Osteoblast (primary cell): ENCODE results near the gene ZKSCAN1. TPM values are rescaled to one million over a fixed set of nuclear protein-coding genes. Genes with fewer than 3 reads are reported as not detected.
A peak's percentile ranks its signal among the peaks of the same experiment; 100 is the strongest.

Experiments
- DNase-seq: peaks from one replicate; pipeline ENCODE4 v3.0.0; 2011; ENCODE audit warnings: low spot score, mixed read lengths; ENCODE audit not compliant: insufficient read length; ENCODE audit errors: missing footprints
- H2AFZ ChIP-seq: 2 replicates; pipeline ENCODE4 v1.6.0; 2011; ENCODE audit warnings: mild to moderate bottlenecking, low read length
- H3K27ac ChIP-seq: 2 replicates; pipeline ENCODE4 v1.5.1; 2011; ENCODE audit warnings: mild to moderate bottlenecking, low read depth, low read length, moderate library complexity
- H3K27me3 ChIP-seq: 2 replicates; pipeline ENCODE4 v1.6.0; 2012; ENCODE audit warnings: mild to moderate bottlenecking, control low read depth, inconsistent platforms, low read length, moderate library complexity; ENCODE audit not compliant: insufficient read depth
- H3K36me3 ChIP-seq: 2 replicates; pipeline ENCODE4 v1.5.1; 2011; ENCODE audit warnings: mild to moderate bottlenecking, low read length, control low read depth, moderate library complexity; ENCODE audit not compliant: insufficient read depth
- H3K4me1 ChIP-seq: 2 replicates; pipeline ENCODE4 v1.5.1; 2011; ENCODE audit warnings: mild to moderate bottlenecking, low read length, control low read depth, moderate library complexity; ENCODE audit not compliant: insufficient read depth
- H3K4me2 ChIP-seq: 2 replicates; pipeline ENCODE4 v1.6.0; 2011; ENCODE audit warnings: mild to moderate bottlenecking, low read length; ENCODE audit not compliant: insufficient read depth
- H3K4me3 ChIP-seq: fragments of 200-600 bp; sonication (generic); 3 replicates; pipeline ENCODE4 v1.5.1; 2012; ENCODE audit warnings: mild to moderate bottlenecking, low read length, inconsistent platforms; ENCODE audit not compliant: insufficient read depth
- H3K79me2 ChIP-seq: 2 replicates; pipeline ENCODE4 v1.6.0; 2012; ENCODE audit warnings: mild to moderate bottlenecking, low read length, control low read depth, inconsistent platforms; ENCODE audit not compliant: insufficient read depth
- H3K9me3 ChIP-seq: 2 replicates; pipeline ENCODE4 v1.5.1; 2011; ENCODE audit warnings: low read depth, low read length, control low read depth
- H4K20me1 ChIP-seq: 2 replicates; pipeline ENCODE4 v1.6.0; 2012; ENCODE audit warnings: mild to moderate bottlenecking, low read length, control low read depth; ENCODE audit not compliant: insufficient read depth
- total RNA-seq: library from RNA; depleted of rRNA; stranded (reverse); fragments of >200 nt; gene quantifications from 2 replicates; pipeline ENCODE4 v1.2.3, GENCODE V29; 2012
- TF ChIP-seq, protein P1 (sequence below): IDR thresholded peaks from 2 replicates; pipeline ENCODE4 v1.5.1; 2011; ENCODE audit warnings: mild to moderate bottlenecking, low read depth, low read length, moderate library complexity; ENCODE audit errors: extremely low read depth

ZKSCAN1 gene
- total RNA-seq, 1 donor = 46.0 TPM

DNA sequence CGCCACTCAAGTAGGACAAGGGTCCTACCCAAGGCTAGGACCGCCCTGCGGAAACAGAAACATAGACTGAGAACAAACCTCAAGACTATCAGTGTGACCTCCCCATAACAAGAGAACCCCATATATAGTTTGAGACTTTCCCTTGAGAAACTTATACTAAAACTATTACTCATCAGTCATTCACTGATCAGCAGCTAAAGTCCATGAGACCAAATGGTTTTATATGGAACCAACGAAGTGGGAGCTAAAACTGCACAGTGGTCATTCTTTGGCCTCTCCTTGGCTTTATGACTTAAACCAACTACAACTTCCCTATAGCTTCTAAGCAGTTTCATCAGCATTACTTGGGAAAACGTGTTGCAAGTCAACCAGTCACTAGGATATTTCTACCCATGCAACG, 20.5 kb downstream of the ZKSCAN1 start:
- Histone ChIP-seq H3K36me3 (peaks cover 39% of the 10 kb centered on the region), H3K79me2 (peaks cover 7% of the 10 kb centered on the region), H3K4me3 (no peak overlapping the region), H2AFZ (no peak overlapping the region), H3K27me3 (no peaks in the 10 kb centered on the region), H3K27ac (peak overlapping the region; percentile 90), H4K20me1 (no peaks in the 10 kb centered on the region), H3K4me1 (peaks cover 19% of the 10 kb centered on the region), H3K9me3 (peaks cover 6% of the 10 kb centered on the region), H3K4me2 (peak overlapping the region; percentile 19)
- TF ChIP-seq, protein P1, sequence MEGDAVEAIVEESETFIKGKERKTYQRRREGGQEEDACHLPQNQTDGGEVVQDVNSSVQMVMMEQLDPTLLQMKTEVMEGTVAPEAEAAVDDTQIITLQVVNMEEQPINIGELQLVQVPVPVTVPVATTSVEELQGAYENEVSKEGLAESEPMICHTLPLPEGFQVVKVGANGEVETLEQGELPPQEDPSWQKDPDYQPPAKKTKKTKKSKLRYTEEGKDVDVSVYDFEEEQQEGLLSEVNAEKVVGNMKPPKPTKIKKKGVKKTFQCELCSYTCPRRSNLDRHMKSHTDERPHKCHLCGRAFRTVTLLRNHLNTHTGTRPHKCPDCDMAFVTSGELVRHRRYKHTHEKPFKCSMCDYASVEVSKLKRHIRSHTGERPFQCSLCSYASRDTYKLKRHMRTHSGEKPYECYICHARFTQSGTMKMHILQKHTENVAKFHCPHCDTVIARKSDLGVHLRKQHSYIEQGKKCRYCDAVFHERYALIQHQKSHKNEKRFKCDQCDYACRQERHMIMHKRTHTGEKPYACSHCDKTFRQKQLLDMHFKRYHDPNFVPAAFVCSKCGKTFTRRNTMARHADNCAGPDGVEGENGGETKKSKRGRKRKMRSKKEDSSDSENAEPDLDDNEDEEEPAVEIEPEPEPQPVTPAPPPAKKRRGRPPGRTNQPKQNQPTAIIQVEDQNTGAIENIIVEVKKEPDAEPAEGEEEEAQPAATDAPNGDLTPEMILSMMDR = no peak
- peak; percentile 73 for DNase-seq

DNA sequence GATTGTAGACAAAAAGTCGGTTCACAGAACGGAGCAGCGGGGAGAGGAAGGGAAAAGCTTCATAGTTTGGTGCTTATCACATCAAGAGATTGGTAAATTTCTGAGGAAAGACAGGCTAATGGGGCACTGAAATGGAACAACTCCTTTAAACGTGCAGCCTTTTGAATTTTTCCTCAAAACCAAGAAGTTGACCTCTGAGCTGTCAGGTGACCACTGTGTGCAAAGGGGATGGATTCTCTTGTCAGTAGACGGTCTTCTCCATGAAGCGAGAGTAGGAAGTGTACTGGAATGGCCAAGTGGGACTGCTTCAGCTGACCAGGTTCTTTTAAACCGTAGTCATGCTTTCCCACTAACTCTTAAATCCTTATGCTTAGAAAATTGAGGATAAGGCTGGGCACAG, 22.9 kb downstream of the ZKSCAN1 start:
- no peak overlapping the region for H3K4me2 ChIP-seq
- peaks cover 19% of the 10 kb centered on the region for H3K4me1 ChIP-seq
- TF ChIP-seq, protein P1 = no peak
- no peaks in the 10 kb centered on the region for H3K27me3 ChIP-seq
- H3K9me3 ChIP-seq = peaks cover 6% of the 10 kb centered on the region
- peaks cover 18% of the 10 kb centered on the region for H3K36me3 ChIP-seq
- no peak overlapping the region for H3K4me3 ChIP-seq
- peaks cover 7% of the 10 kb centered on the region for H3K79me2 ChIP-seq
- H3K27ac ChIP-seq = no peak overlapping the region
- H2AFZ ChIP-seq = no peak overlapping the region
- no peak for DNase-seq
- no peaks in the 10 kb centered on the region for H4K20me1 ChIP-seq

DNA sequence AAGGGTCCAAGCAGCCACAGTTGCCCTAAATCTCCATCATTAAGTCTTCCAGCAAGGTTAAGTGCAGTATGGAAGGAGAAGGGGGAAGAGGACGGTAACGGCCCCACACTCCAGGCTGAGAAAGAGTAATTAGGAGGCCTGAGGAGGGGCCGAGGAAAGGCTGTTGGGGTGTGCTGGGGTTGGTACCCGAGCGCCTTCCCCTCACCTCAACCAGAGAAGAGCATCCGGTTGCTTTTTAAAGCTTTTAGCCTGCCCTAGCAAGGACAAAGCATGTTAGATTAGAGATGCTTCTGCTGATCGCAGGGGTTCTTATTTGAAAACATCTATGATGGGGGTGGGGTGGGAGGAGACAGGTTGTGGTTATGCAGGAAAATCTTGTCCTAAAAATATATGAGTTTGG, 25.2 kb downstream of the ZKSCAN1 start:
- Histone ChIP-seq H3K27me3 (no peaks in the 10 kb centered on the region), H4K20me1 (no peaks in the 10 kb centered on the region), H3K4me3 (no peak overlapping the region), H3K36me3 (peaks cover 6% of the 10 kb centered on the region), H3K4me2 (no peak overlapping the region), H3K27ac (no peak overlapping the region), H3K4me1 (peaks cover 7% of the 10 kb centered on the region), H3K79me2 (peaks cover 7% of the 10 kb centered on the region), H3K9me3 (no peaks in the 10 kb centered on the region), H2AFZ (no peak overlapping the region)
- TF ChIP-seq, protein P1 = no peak
- DNase-seq = no peak

DNA sequence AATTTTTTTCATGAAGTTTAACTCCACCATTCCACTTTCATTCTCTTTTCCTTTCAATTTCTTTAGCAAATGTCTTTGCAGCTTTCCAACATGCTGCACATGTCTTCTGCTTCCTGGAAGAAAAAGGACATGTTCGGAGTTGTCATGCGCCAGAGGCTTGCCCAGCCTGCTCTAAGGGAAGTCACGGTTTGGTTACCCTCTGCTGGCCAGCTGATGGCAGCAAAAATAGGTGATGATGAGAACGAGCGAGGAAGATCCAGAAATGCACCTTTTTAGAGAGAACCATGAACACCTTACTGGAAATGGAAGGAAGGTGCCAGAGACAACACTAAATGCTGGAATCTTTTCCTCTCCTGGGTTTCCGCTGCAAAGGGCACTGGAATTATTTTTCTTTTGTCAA, 29.3 kb downstream of the ZKSCAN1 start:
- DNase-seq = no peak
- Histone ChIP-seq H3K27ac (no peak overlapping the region), H3K36me3 (no peaks in the 10 kb centered on the region), H3K4me1 (peaks cover 5% of the 10 kb centered on the region), H3K79me2 (no peaks in the 10 kb centered on the region), H2AFZ (no peak overlapping the region), H4K20me1 (no peaks in the 10 kb centered on the region), H3K4me2 (no peak overlapping the region), H3K4me3 (no peak overlapping the region), H3K9me3 (no peaks in the 10 kb centered on the region), H3K27me3 (no peaks in the 10 kb centered on the region)
- TF ChIP-seq, protein P1 = no peak
